ENCODE results near the gene CAMTA1.

DNA sequence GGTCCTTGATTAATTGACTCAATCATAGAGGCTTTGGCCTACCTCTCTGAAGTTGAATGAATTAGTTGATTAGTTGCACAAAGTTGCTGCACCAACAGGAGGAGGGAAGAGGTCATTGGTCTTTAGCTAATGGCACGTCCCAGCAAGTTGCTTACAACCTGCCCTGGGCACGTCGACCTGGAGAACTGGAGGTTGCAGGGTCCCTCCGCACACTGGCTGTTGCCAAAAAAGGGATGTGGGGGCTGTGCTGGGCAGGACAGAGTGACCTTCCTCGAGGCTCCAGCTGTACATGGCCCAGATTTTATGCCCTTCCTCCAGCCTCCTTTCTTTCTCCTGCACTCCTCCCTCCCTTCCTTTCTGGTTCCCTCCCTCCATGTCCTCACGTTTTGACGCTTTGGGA, 755.6 kb downstream of the CAMTA1 start:
- no peak for TF ChIP-seq CTCF (IDR thresholded peaks at IDR 0.05; ENCODE audit: insufficient read depth, low read length, poor library complexity, severe bottlenecking)
- no peak for TF ChIP-seq EZH2phosphoT487 (conservative IDR thresholded peaks at IDR 0.05; ENCODE audit: low read length)

Measured in SU-DHL-6 (cell line).